Astrocyte (in vitro differentiated cells and primary cell): Measurements from ENCODE around the gene RPS6KA3.

ENCODE experiments used
- CTCF ChIP-seq: IDR thresholded peaks from 2 replicates; pipeline ENCODE4 v1.5.1; 2011; ENCODE audit warnings: low read depth, mild to moderate bottlenecking, inconsistent platforms, low read length, moderate library complexity; ENCODE audit not compliant: insufficient read depth
- EZH2 ChIP-seq: IDR thresholded peaks from 2 replicates; pipeline ENCODE4 v1.6.1; 2012; ENCODE audit warnings: mild to moderate bottlenecking, low read length, inconsistent platforms; ENCODE audit not compliant: insufficient read depth

- TF ChIP-seq CTCF (no peak), EZH2 (no peak)
Measured at GRCh38 chrX:20311505-20311904, 44.8 kb upstream of the RPS6KA3 start.
